Neural progenitor cell (in vitro differentiated cells): Measurements from ENCODE around the gene KDM6A. TPM values are rescaled to one million over a fixed set of nuclear protein-coding genes. Genes with fewer than 3 reads are reported as not detected.

Experiments
- DNase-seq: peaks from one replicate; pipeline ENCODE4 v3.0.0-alpha.2; 2016; ENCODE audit warnings: low spot score
- H2AFZ ChIP-seq: fragments of 200-600 bp; sonication (generic); replicated peaks from 2 replicates; pipeline ENCODE4 v1.6.1; 2016; ENCODE audit warnings: antibody characterized with exemption
- H3F3A ChIP-seq: fragments of 200-600 bp; sonication (generic); 2 replicates; pipeline ENCODE4 v1.6.1; 2016; ENCODE audit warnings: antibody characterized with exemption, low read depth
- H3K27ac ChIP-seq: fragments of 200-600 bp; sonication (generic); 2 replicates; pipeline ENCODE4 v1.5.1; 2016; ENCODE audit warnings: mild to moderate bottlenecking
- H3K27me3 ChIP-seq: fragments of 200-600 bp; sonication (generic); 2 replicates; pipeline ENCODE4 v1.6.1; 2016; ENCODE audit warnings: mild to moderate bottlenecking, moderate library complexity
- H3K36me3 ChIP-seq: fragments of 200-600 bp; sonication (generic); 2 replicates; pipeline ENCODE4 v1.5.1; 2016
- H3K4me1 ChIP-seq: fragments of 200-600 bp; sonication (generic); 2 replicates; pipeline ENCODE4 v1.6.1; 2016; ENCODE audit warnings: mixed run types
- H3K4me2 ChIP-seq: fragments of 200-600 bp; sonication (generic); 2 replicates; pipeline ENCODE4 v1.6.1; 2016
- H3K4me3 ChIP-seq: fragments of 200-600 bp; sonication (generic); 2 replicates; pipeline ENCODE4 v1.5.1; 2016
- H3K79me2 ChIP-seq: fragments of 200-600 bp; sonication (generic); 2 replicates; pipeline ENCODE4 v1.6.1; 2016; ENCODE audit warnings: low read depth
- H3K9ac ChIP-seq: fragments of 200-600 bp; sonication (generic); 2 replicates; pipeline ENCODE4 v1.6.1; 2016
- H3K9me3 ChIP-seq: fragments of 200-600 bp; sonication (generic); 2 replicates; pipeline ENCODE4 v1.5.1; 2016; ENCODE audit warnings: low read depth
- H4K20me1 ChIP-seq: fragments of 200-600 bp; sonication (generic); 2 replicates; pipeline ENCODE4 v1.6.1; 2016; ENCODE audit warnings: low read depth
- H3K27ac Mint-ChIP-seq: 3 replicates; pipeline ENCODE4 v1.8.0; 2021; ENCODE audit warnings: mixed read lengths
- H3K27me3 Mint-ChIP-seq: 2 replicates; pipeline ENCODE4 v1.8.0; 2022; ENCODE audit warnings: low read depth, mild to moderate bottlenecking, inconsistent platforms, moderate library complexity, mixed read lengths; ENCODE audit not compliant: insufficient read depth
- H3K36me3 Mint-ChIP-seq: 3 replicates; pipeline ENCODE4 v1.8.0; 2021; ENCODE audit warnings: mixed read lengths
- H3K4me1 Mint-ChIP-seq: 3 replicates; pipeline ENCODE4 v1.8.0; 2021; ENCODE audit warnings: mixed read lengths
- H3K4me3 Mint-ChIP-seq: 3 replicates; pipeline ENCODE4 v1.8.0; 2021; ENCODE audit warnings: mild to moderate bottlenecking, moderate library complexity, mixed read lengths
- H3K9me3 Mint-ChIP-seq: 3 replicates; pipeline ENCODE4 v1.8.0; 2020; ENCODE audit warnings: mixed read lengths
- CTCF ChIP-seq: fragments of 200-600 bp; sonication (generic); IDR thresholded peaks from 2 replicates; pipeline ENCODE4 v1.5.1; 2017; ENCODE audit warnings: antibody characterized with exemption, mild to moderate bottlenecking
- EZH2 ChIP-seq: fragments of 200-600 bp; sonication (generic); IDR thresholded peaks from 2 replicates; pipeline ENCODE4 v1.6.1; 2017; ENCODE audit warnings: antibody characterized with exemption, mild to moderate bottlenecking, moderate library complexity
- EZH2phosphoT487 ChIP-seq: fragments of 200-600 bp; sonication (generic); IDR thresholded peaks from 2 replicates; pipeline ENCODE4 v1.6.1; 2017; ENCODE audit warnings: antibody characterized with exemption
- total RNA-seq: library from RNA; depleted of rRNA; stranded (reverse); fragments of >200 nt; gene quantifications from 2 replicates; pipeline ENCODE4 v1.2.3, GENCODE V29; 2015; ENCODE audit warnings: low replicate concordance

Gene KDM6A
- total RNA-seq, 1 donor from 2014 or later, result 56.2 TPM

GRCh38 chrX:45126158-45126557 is 253.2 kb downstream of the KDM6A start:
- Histone ChIP-seq H3K9ac (no peak overlapping the region), H3K4me2 (no peak overlapping the region), H3K36me3 (no peaks in the 10 kb centered on the region), H3K9me3 (peaks cover 16% of the 10 kb centered on the region), H3K4me3 (no peak overlapping the region), H3K79me2 (no peaks in the 10 kb centered on the region), H3K4me1 (no peaks in the 10 kb centered on the region), H3K27ac (no peak overlapping the region), H4K20me1 (no peaks in the 10 kb centered on the region), H3F3A (no peaks in the 10 kb centered on the region), H3K27me3 (no peaks in the 10 kb centered on the region), H2AFZ (no peak overlapping the region)
- no peaks in the 10 kb centered on the region for H3K4me1 Mint-ChIP-seq
- no peak for DNase-seq
- H3K4me3 Mint-ChIP-seq, result no peak overlapping the region
- H3K36me3 Mint-ChIP-seq, result no peaks in the 10 kb centered on the region
- H3K9me3 Mint-ChIP-seq, result peaks cover 12% of the 10 kb centered on the region
- H3K27ac Mint-ChIP-seq, result no peak overlapping the region
- H3K27me3 Mint-ChIP-seq, result peaks cover 2% of the 10 kb centered on the region
- no peak for TF ChIP-seq EZH2
- TF ChIP-seq CTCF, result no peak
- no peak for TF ChIP-seq EZH2phosphoT487

GRCh38 chrX:45128896-45129454 is 256.0 kb downstream of the KDM6A start:
- H3K9ac ChIP-seq, result no peak overlapping the region
- no peaks in the 10 kb centered on the region for H3K4me1 ChIP-seq
- H3K4me2 ChIP-seq, result no peak overlapping the region
- no peaks in the 10 kb centered on the region for H3K27me3 ChIP-seq
- H3K9me3 ChIP-seq, result peaks cover 16% of the 10 kb centered on the region
- no peaks in the 10 kb centered on the region for H3K79me2 ChIP-seq
- TF ChIP-seq EZH2, result no peak
- no peak for TF ChIP-seq CTCF
- TF ChIP-seq EZH2phosphoT487, result no peak
- peaks cover 3% of the 10 kb centered on the region for H3K27me3 Mint-ChIP-seq
- no peak overlapping the region for H3K4me3 ChIP-seq
- H3F3A ChIP-seq, result no peaks in the 10 kb centered on the region
- no peaks in the 10 kb centered on the region for H3K4me1 Mint-ChIP-seq
- DNase-seq, result no peak
- H3K4me3 Mint-ChIP-seq, result no peak overlapping the region
- no peaks in the 10 kb centered on the region for H3K36me3 ChIP-seq
- H2AFZ ChIP-seq, result no peak overlapping the region
- H3K27ac ChIP-seq, result no peak overlapping the region
- H3K36me3 Mint-ChIP-seq, result no peaks in the 10 kb centered on the region
- no peaks in the 10 kb centered on the region for H4K20me1 ChIP-seq
- H3K9me3 Mint-ChIP-seq, result peaks cover 13% of the 10 kb centered on the region
- no peak overlapping the region for H3K27ac Mint-ChIP-seq

- no peaks in the 10 kb centered on the region for H3K79me2 ChIP-seq
- Mint-ChIP-seq H3K4me1 (no peaks in the 10 kb centered on the region), H3K36me3 (no peaks in the 10 kb centered on the region), H3K4me3 (no peak overlapping the region), H3K27ac (no peak overlapping the region), H3K9me3 (peaks cover 3% of the 10 kb centered on the region), H3K27me3 (peaks cover 3% of the 10 kb centered on the region)
- DNase-seq, result no peak
- H2AFZ ChIP-seq, result no peak overlapping the region
- no peak overlapping the region for H3K4me2 ChIP-seq
- no peaks in the 10 kb centered on the region for H3K27me3 ChIP-seq
- no peak overlapping the region for H3K27ac ChIP-seq
- H3K36me3 ChIP-seq, result no peaks in the 10 kb centered on the region
- no peaks in the 10 kb centered on the region for H4K20me1 ChIP-seq
- H3K9me3 ChIP-seq, result peaks cover 6% of the 10 kb centered on the region
- H3K4me1 ChIP-seq, result no peaks in the 10 kb centered on the region
- TF ChIP-seq CTCF (no peak), EZH2 (no peak), EZH2phosphoT487 (no peak)
- H3F3A ChIP-seq, result peaks cover 5% of the 10 kb centered on the region
- H3K9ac ChIP-seq, result no peak overlapping the region
- H3K4me3 ChIP-seq, result no peak overlapping the region
Observed at GRCh38 chrX:45133465-45133864, 260.5 kb downstream of the KDM6A start.
